HG02571 (cell line): ENCODE data around the gene ZNF850.

Experiments
- ATAC-seq: cut with Tn5 transposase; IDR thresholded peaks from one replicate; pipeline ENCODE4 v1.9.1; 2021; ENCODE audit warnings: mild to moderate bottlenecking, moderate library complexity; ENCODE audit not compliant: unreplicated experiment

ZNF850 gene

GRCh38 chr19:36707134-36707533, 65.5 kb downstream of the ZNF850 start:
- no peak for ATAC-seq

GRCh38 chr19:36688058-36688457, 84.5 kb downstream of the ZNF850 start:
- ATAC-seq = no peak

GRCh38 chr19:36687214-36688056, 85.2 kb downstream of the ZNF850 start, which contains the start of gene ZNF567:
TSS of gene ZNF567 (plus strand) at chr19:36687612. CDS start at chr19:36694868, 7,256 bp downstream.
- peak; percentile 92 for ATAC-seq

GRCh38 chr19:36686365-36687213, 86.0 kb downstream of the ZNF850 start:
- no peak for ATAC-seq

- no peak for ATAC-seq
Measured at GRCh38 chr19:36685835-36686234, 86.8 kb downstream of the ZNF850 start.

- no peak for ATAC-seq
Measured at GRCh38 chr19:36679455-36679854, 93.2 kb downstream of the ZNF850 start.

- no peak for ATAC-seq
Measured at GRCh38 chr19:36674201-36674600, 98.4 kb downstream of the ZNF850 start.

- no peak for ATAC-seq
Measured at GRCh38 chr19:36672368-36672767, 100.2 kb downstream of the ZNF850 start.

GRCh38 chr19:36668646-36669045, 104.0 kb downstream of the ZNF850 start:
- no peak for ATAC-seq

GRCh38 chr19:36665832-36666231, 106.8 kb downstream of the ZNF850 start:
- no peak for ATAC-seq
